HG02884 (cell line): Measurements from ENCODE around the gene NELFA.
A peak's percentile ranks its signal among the peaks of the same experiment; 100 is the strongest.

Source experiments
- ATAC-seq: cut with Tn5 transposase; IDR thresholded peaks from one replicate; pipeline ENCODE4 v1.9.1; 2021; ENCODE audit warnings: mild to moderate bottlenecking, moderate library complexity; ENCODE audit not compliant: unreplicated experiment

The NELFA gene

DNA sequence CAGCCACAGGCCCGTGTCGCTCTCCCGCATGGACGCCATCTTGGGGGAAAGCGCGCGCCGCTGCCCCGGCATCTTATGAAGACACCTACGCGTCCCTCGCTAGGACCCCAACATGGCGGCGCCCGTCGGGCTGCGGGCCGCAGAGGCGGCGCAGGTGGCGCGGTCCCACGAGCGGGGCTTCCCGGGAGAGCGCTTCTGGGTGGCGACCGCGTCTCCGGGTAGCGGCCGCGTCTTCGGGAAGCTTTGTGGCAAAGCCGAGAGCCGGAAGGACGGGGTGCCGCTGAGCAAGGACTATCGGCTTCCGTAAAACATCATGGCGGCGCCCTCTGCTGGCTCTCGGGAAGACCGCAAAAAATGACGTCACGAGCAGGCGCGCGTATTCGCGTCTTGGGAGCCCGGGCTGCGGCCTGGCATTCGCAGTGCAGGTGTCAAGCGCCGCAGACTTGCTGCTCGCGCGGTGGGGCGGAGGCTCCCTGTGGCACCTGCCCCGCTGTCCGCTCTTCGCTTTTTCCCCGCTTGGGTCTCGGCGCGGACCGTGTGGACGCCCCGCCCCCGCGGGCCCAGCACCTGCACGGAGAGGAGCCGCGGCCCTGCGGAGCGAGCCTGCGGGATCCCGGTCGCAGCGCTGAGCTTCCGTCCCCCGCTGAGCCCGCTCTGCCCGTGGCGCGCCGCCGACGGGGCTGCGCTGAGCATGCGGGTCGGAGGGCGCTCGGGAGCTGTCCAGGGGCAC, at the start of gene NELFA:
NELFA (minus strand) TSS at position 54 of the 730 bp plus-strand sequence; CDS start at position 39, 15 bp downstream.
- peak; percentile 71 for ATAC-seq

GRCh38 chr4:2057382-2058065, 48.8 kb upstream of the NELFA start:
- ATAC-seq, result no peak

GRCh38 chr4:2054217-2054616, 45.4 kb upstream of the NELFA start:
- ATAC-seq, result no peak

DNA sequence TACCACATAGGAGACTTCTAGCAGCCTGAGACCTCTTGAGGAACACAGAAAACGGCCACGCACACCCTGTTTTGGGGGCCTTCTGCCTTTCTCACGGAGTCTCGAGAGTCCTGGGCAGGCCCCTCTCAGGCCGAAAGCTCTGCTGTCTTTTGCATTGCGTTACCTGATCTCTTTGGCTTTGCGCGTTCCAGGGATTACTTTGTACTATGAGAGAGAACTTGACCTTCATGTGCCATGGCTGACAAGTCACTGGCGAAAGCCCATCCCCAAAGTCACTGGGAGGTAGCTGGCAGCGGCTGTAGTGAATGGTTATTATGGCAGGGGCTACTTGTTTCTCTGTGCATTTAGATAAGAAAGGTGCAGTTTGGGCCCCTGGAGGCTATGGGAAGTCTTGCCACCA, 42.3 kb upstream of the NELFA start:
- ATAC-seq, result no peak

DNA sequence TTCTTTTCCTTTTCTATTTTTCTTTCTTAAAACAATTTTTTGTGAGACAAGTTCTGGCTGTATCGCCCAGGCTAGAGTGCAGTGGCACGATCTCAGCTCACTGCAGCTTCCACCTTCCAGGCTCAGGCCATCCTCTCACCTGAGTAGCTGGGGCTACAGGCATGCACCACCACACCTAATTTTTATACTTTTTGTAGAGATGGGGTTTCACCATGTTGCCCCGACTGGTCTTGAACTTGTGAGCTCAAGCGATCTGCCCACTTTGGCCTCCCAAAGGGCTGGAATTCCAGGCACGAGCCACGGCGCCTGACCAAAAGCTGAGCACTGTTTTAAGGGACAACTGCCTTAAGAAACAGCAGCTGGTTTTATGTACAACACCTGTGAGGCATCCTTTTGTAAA, 41.0 kb upstream of the NELFA start:
- ATAC-seq, result no peak

- no peak for ATAC-seq
These were observed 40.6 kb upstream of the NELFA start for GRCh38 chr4:2049381-2049780.

DNA sequence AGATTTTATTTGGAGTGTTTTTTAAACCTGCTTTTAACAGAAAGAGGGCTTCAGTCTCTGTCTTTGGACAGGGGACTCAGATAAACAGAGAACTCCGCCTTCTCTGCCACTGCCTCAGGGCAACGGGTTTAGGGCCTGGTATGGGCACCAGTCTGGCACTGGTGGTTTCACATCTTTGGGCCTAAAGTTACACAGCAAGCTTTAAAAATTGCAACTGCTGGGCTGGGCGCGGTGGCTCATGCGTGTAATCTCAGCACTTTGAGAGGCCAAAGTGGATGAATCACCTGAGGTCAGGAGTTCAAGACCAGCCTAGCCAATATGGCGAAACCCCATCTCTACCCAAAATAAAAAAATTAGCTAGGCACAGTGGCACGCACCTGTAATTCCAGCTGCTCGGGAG, 40.1 kb upstream of the NELFA start:
- ATAC-seq, result no peak

- ATAC-seq, result no peak
These were observed 39.2 kb upstream of the NELFA start for GRCh38 chr4:2047781-2048581.

GRCh38 chr4:2047031-2047660, 38.4 kb upstream of the NELFA start:
- no peak for ATAC-seq

- ATAC-seq, result no peak
These were observed 37.5 kb upstream of the NELFA start for GRCh38 chr4:2046031-2046961.

DNA sequence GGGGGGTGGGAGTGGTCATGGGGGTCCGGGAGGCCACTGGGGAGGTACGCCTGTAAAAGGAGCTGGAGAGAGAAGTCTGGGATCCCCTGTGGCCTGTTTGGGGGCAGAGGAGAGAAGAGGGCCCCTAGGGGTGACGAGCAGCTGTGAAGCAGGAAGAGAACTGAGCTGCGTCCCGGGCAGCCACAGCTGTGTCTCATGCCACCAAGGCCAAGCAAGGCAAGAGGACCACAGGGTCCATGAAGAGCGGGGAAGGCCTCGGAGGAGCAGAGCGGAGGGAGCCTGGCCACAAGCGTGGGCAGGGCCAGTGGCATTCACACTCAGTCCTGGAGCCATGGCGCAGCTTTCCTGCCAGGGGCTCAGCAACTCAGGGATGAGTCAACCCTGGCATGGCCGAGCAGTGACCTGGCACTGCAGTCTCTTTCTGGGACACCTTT, 36.8 kb upstream of the NELFA start:
- ATAC-seq, result no peak

GRCh38 chr4:2044542-2045517, 36.1 kb upstream of the NELFA start:
- no peak for ATAC-seq

DNA sequence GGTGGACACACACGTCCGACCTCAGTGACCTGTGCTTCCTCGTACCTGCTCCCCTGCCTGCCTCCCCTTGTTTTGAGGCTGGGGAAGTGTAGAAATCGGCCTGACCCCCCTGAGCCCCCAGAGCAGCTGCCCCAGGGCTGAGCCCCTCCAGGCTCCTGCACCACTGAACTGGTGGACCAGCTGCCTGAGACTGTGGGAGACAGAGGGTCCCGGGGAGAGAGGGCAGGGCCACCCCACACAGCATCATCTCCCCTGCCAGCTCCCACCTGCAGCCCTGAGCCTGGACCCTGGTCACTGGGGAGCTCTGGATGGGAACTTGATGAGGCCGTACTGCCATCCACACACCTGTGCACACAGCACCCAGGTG, 35.3 kb upstream of the NELFA start:
- no peak for ATAC-seq

- ATAC-seq, result no peak
These were observed 34.8 kb upstream of the NELFA start for GRCh38 chr4:2043396-2044118.

- ATAC-seq, result no peak
These were observed 34.2 kb upstream of the NELFA start for GRCh38 chr4:2042947-2043395.

DNA sequence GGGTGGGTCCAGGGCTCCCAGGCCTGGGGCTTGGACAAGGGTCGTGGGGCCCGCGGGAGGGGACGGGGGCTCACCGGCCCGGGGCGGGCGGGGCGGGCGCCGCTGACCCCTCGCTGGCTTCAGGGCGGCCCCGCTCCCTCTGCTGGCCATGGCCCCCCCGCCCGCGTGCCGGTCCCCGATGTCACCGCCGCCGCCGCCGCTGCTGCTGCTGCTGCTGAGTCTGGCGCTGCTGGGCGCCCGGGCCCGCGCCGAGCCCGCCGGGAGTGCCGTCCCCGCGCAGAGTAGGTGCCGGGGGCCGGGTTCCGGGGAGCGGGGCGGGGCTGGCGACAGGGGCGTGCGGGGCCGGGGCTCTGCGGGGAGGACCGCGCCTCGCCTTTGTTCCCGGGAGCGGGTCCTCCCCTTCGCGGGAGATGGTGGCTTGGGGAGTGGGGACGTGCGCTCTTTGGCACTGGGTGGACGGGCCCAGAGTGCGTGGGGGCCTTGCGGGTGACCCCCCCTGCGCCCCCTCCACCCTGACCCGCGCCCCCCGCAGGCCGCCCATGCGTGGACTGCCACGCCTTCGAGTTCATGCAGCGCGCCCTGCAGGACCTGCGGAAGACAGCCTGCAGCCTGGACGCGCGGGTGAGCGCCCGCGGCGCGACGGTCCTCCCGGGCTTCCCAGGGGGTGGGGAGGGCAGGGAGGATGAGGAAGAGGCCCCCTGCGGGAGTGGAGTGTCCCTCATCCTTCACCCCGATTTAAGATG, 33.6 kb upstream of the NELFA start:
- ATAC-seq, result no peak
